Natural killer cell (primary cell): ENCODE data around the gene DRC7. TPM values are rescaled to one million over a fixed set of nuclear protein-coding genes. Genes with fewer than 3 reads are reported as not detected.
A peak's percentile ranks its signal among the peaks of the same experiment; 100 is the strongest.

Experiments used
- ATAC-seq, 3 donors: fragments of 150-1000 bp in 2 of 3; fragments of 200-7000 bp in 1 of 3; cut with Tn5 transposase; 1 replicate in 1 of 3; 2 replicates in 2 of 3; pipeline ENCODE4 v1.10.0; 2021; ENCODE audit warnings: mild to moderate bottlenecking in 2 of 3, moderate library complexity in 2 of 3
- DNase-seq, 2 donors: peaks; one replicate each; pipeline versions ENCODE4 v3.0.0 to v3.0.0-alpha.2; 2013 to 2021; ENCODE audit warnings: mixed read lengths in 1 of 2
- H3K27ac ChIP-seq: one replicate; pipeline ENCODE4 v1.5.1; 2013; ENCODE audit warnings: mild to moderate bottlenecking, low read length
- H3K27me3 ChIP-seq: one replicate; pipeline ENCODE4 v1.6.1; 2013; ENCODE audit warnings: low read length; ENCODE audit not compliant: control insufficient read depth, insufficient read depth
- H3K36me3 ChIP-seq: one replicate; pipeline ENCODE4 v1.6.1; 2013; ENCODE audit warnings: low read length; ENCODE audit not compliant: control insufficient read depth, insufficient read depth
- H3K4me1 ChIP-seq: one replicate; pipeline ENCODE4 v1.6.1; 2013; ENCODE audit warnings: low read length; ENCODE audit not compliant: control insufficient read depth, insufficient read depth
- H3K4me3 ChIP-seq: one replicate; pipeline ENCODE4 v1.5.1; 2013; ENCODE audit warnings: low read length
- H3K9me3 ChIP-seq: one replicate; pipeline ENCODE4 v1.6.1; 2013; ENCODE audit warnings: low read length; ENCODE audit not compliant: control insufficient read depth, insufficient read depth
- H3K27ac Mint-ChIP-seq, 2 donors: one replicate each; pipeline ENCODE4 v1.8.0; 2022; ENCODE audit warnings: mild to moderate bottlenecking in 2 of 2, mixed read lengths in 2 of 2, moderate library complexity in 1 of 2
- H3K27me3 Mint-ChIP-seq, 2 donors: one replicate each; pipeline ENCODE4 v1.8.0; 2022; ENCODE audit warnings: low read depth in 2 of 2, mixed read lengths in 2 of 2
- H3K36me3 Mint-ChIP-seq: one replicate; pipeline ENCODE4 v1.8.0; 2022; ENCODE audit warnings: mixed read lengths
- H3K4me1 Mint-ChIP-seq, 2 donors: one replicate each; pipeline ENCODE4 v1.8.0; 2022; ENCODE audit warnings: mixed read lengths in 2 of 2
- H3K4me3 Mint-ChIP-seq: one replicate; pipeline ENCODE4 v1.8.0; 2022; ENCODE audit warnings: mild to moderate bottlenecking, moderate library complexity, mixed read lengths
- H3K9me3 Mint-ChIP-seq, 2 donors: one replicate each; pipeline ENCODE4 v1.8.0; 2022; ENCODE audit warnings: mixed read lengths in 2 of 2
- CTCF ChIP-seq: fragments of 200-600 bp; IDR thresholded peaks from one replicate; pipeline ENCODE4 v1.8.0; 2022; ENCODE audit warnings: antibody characterized with exemption
- WGBS: methylation state at CpG from one replicate; pipeline ENCODE4 v1.1.7; 2013; ENCODE audit warnings: missing lambda C conversion rate; ENCODE audit not compliant: insufficient coverage; 5-methylcytosine and 5-hydroxymethylcytosine counted together
- intact Hi-C: fragments of 100-400 bp; cut with micrococcal nuclease; formaldehyde crosslinking; loops from one replicate; pipeline ENCODE4 v1.14.2; 2022
- total RNA-seq, 4 donors: library from RNA; stranded (reverse); fragments of 120-200 nt in 1 of 4; gene quantifications; one replicate each; pipeline versions ENCODE4 v1.2.3 to v1.2.4, GENCODE V29; 2013 to 2022

DRC7 gene
- total RNA-seq, 3 donors from 2014 or later (not counting 1 experiment from before 2014, with no cell fraction given), result 0.33 TPM; not detected in 2

- no peaks in the 10 kb centered on the region for H3K27me3 ChIP-seq
- Mint-ChIP-seq H3K4me1 (peaks cover 25 to 33% of the 10 kb centered on the region in 2 donors), H3K27me3 (no peaks in the 10 kb centered on the region), H3K4me3 (peak overlapping the region; percentile 51), H3K27ac (peak overlapping the region; percentile 25 to 73), H3K36me3 (no peaks in the 10 kb centered on the region), H3K9me3 (no peaks in the 10 kb centered on the region)
- peaks cover 31% of the 10 kb centered on the region for H3K4me1 ChIP-seq
- peaks cover 10% of the 10 kb centered on the region for H3K36me3 ChIP-seq
- no peak overlapping the region for H3K4me3 ChIP-seq
- no peak for TF ChIP-seq CTCF
- no peak for DNase-seq
- ATAC-seq, result peak in 2 of 3 donors; percentile 36 to 58
- no peaks in the 10 kb centered on the region for H3K9me3 ChIP-seq
- intact Hi-C loops, result no loop called here
- WGBS, result 63% methylated on average over 3 of the region's 5 CpGs
- H3K27ac ChIP-seq, result no peak overlapping the region
Measured at GRCh38 chr16:57749856-57750452, 55.3 kb downstream of the DRC7 start.

GRCh38 chr16:57750796-57751538 is 56.4 kb downstream of the DRC7 start:
- intact Hi-C loops, result no loop called here
- Mint-ChIP-seq H3K9me3 (no peaks in the 10 kb centered on the region), H3K27ac (peak overlapping the region; percentile 9 to 73), H3K36me3 (no peaks in the 10 kb centered on the region), H3K4me1 (peaks cover 24 to 34% of the 10 kb centered on the region in 2 donors), H3K27me3 (no peaks in the 10 kb centered on the region), H3K4me3 (peak overlapping the region; percentile 57)
- peaks cover 31% of the 10 kb centered on the region for H3K4me1 ChIP-seq
- WGBS, result 96% methylated on average over 24 of the region's 24 CpGs
- no peaks in the 10 kb centered on the region for H3K9me3 ChIP-seq
- H3K4me3 ChIP-seq, result no peak overlapping the region
- no peak for TF ChIP-seq CTCF
- H3K27me3 ChIP-seq, result no peaks in the 10 kb centered on the region
- H3K36me3 ChIP-seq, result peaks cover 19% of the 10 kb centered on the region
- DNase-seq, result no peak
- no peak overlapping the region for H3K27ac ChIP-seq
- no peak for ATAC-seq

GRCh38 chr16:57751539-57752202 is 57.1 kb downstream of the DRC7 start:
- peak overlapping the region; percentile 9 to 73 for H3K27ac Mint-ChIP-seq

More at GRCh38 chr16:57751539-57752202, 57.1 kb downstream of the DRC7 start:
- Histone ChIP-seq H3K9me3 (no peaks in the 10 kb centered on the region), H3K4me3 (no peak overlapping the region), H3K27me3 (no peaks in the 10 kb centered on the region), H3K36me3 (peaks cover 19% of the 10 kb centered on the region), H3K27ac (no peak overlapping the region), H3K4me1 (peaks cover 31% of the 10 kb centered on the region)
- peak overlapping the region; percentile 57 for H3K4me3 Mint-ChIP-seq
- H3K9me3 Mint-ChIP-seq, result no peaks in the 10 kb centered on the region
- H3K27me3 Mint-ChIP-seq, result no peaks in the 10 kb centered on the region
- peaks cover 19 to 33% of the 10 kb centered on the region in 2 donors for H3K4me1 Mint-ChIP-seq
- intact Hi-C loops, result no loop called here
- ATAC-seq (no peak), DNase-seq (no peak)
- no peak for TF ChIP-seq CTCF
- WGBS, result 93% methylated on average over 26 of the region's 26 CpGs
- no peaks in the 10 kb centered on the region for H3K36me3 Mint-ChIP-seq
